Measurements from ENCODE around the gene MICU2.

- TF ChIP-seq CTCF (conservative IDR thresholded peaks at IDR 0.05; ENCODE audit: low read depth, low read length) (no peak), CEBPB (IDR thresholded peaks at IDR 0.05; ENCODE audit: low read depth, low read length) (no peak), FOS (IDR thresholded peaks at IDR 0.05; ENCODE audit: low read depth, low read length) (no peak), RAD21 (IDR thresholded peaks at IDR 0.05; ENCODE audit: low read length) (no peak), POLR2A (IDR thresholded peaks at IDR 0.05; ENCODE audit: low read depth, low read length) (no peak), BHLHE40 (IDR thresholded peaks at IDR 0.05; ENCODE audit: low read depth, low read length) (no peak), SMC3 (IDR thresholded peaks at IDR 0.05; ENCODE audit: low read depth, low read length) (no peak)
These were observed 23.2 kb downstream of the MICU2 start for GRCh38 chr13:21580736-21581135.

Data from IMR-90 (cell line).